RCC 7860 (cell line): ENCODE data around the gene ANKRD34A.

Experiments used
- DNase-seq: peaks from one replicate; pipeline ENCODE4 v3.0.0-alpha.2; 2015; ENCODE audit warnings: low spot score
- FAIRE-seq: peaks from 2 replicates; lab custom pipeline; 2012; peaks lifted over from hg19 to GRCh38; lab: Jason Lieb, UNC

The ANKRD34A gene

GRCh38 chr1:145974721-145975120 lies 10.3 kb upstream of the ANKRD34A start:
- FAIRE-seq: no peak

GRCh38 chr1:145972580-145972979 lies 8.2 kb upstream of the ANKRD34A start:
- DNase-seq: no peak
- no peak for FAIRE-seq

More at GRCh38 chr1:145974721-145975120, 10.3 kb upstream of the ANKRD34A start:
- no peak for DNase-seq

- FAIRE-seq (no peak), DNase-seq (no peak)
These were observed 2.9 kb upstream of the ANKRD34A start for GRCh38 chr1:145967288-145967687.

GRCh38 chr1:145965119-145965744 lies 857 bp upstream of the ANKRD34A start:
- DNase-seq (no peak), FAIRE-seq (no peak)

- DNase-seq (peak; percentile 71), FAIRE-seq (no peak)
These were observed 933 bp downstream of the ANKRD34A start for GRCh38 chr1:145963265-145964019.

- DNase-seq (no peak), FAIRE-seq (no peak)
These were observed 1.9 kb downstream of the ANKRD34A start for GRCh38 chr1:145962157-145963102.

GRCh38 chr1:145961425-145962156 lies 2.8 kb downstream of the ANKRD34A start:
- DNase-seq (no peak), FAIRE-seq (no peak)

GRCh38 chr1:145961109-145961424 lies 3.3 kb downstream of the ANKRD34A start:
- DNase-seq (no peak), FAIRE-seq (no peak)

- DNase-seq (no peak), FAIRE-seq (no peak)
These were observed 3.8 kb downstream of the ANKRD34A start for GRCh38 chr1:145960468-145961108.

- DNase-seq (no peak), FAIRE-seq (no peak)
These were observed 4.4 kb downstream of the ANKRD34A start for GRCh38 chr1:145959957-145960467.

- FAIRE-seq (no peak), DNase-seq (no peak)
These were observed 5.0 kb downstream of the ANKRD34A start for GRCh38 chr1:145959333-145959732.

- FAIRE-seq: no peak
- DNase-seq: no peak
These were observed 5.6 kb downstream of the ANKRD34A start for GRCh38 chr1:145958734-145959133.

GRCh38 chr1:145957443-145958319 lies 6.7 kb downstream of the ANKRD34A start, which contains the start of gene LIX1L:
TSS of gene LIX1L (minus strand) at chr1:145958017. CDS start at chr1:145957927, 90 bp downstream.
- FAIRE-seq (peak; percentile 84), DNase-seq (peak; percentile 91)

GRCh38 chr1:145956781-145957442 lies 7.5 kb downstream of the ANKRD34A start:
- FAIRE-seq: no peak
- no peak for DNase-seq

- no peak for DNase-seq
- no peak for FAIRE-seq
These were observed 8.0 kb downstream of the ANKRD34A start for GRCh38 chr1:145956361-145956760.

GRCh38 chr1:145955436-145955835 lies 8.9 kb downstream of the ANKRD34A start:
- no peak for FAIRE-seq
- DNase-seq: no peak

GRCh38 chr1:145953861-145954260 lies 10.5 kb downstream of the ANKRD34A start:
- FAIRE-seq (no peak), DNase-seq (no peak)

- FAIRE-seq (no peak), DNase-seq (no peak)
These were observed 11.5 kb downstream of the ANKRD34A start for GRCh38 chr1:145952903-145953302.
